GM18873 (cell line): ENCODE data around the gene PTPRQ.
"Not testable (repeated sequence)": the region's sequence is repeated elsewhere in the genome, so short reads cannot be mapped to it uniquely, and the experiment has no call there.

ENCODE experiments used
- ATAC-seq: cut with Tn5 transposase; IDR thresholded peaks from one replicate; pipeline ENCODE4 v1.9.1; 2021; ENCODE audit warnings: mild to moderate bottlenecking, moderate library complexity, moderate number of reproducible peaks; ENCODE audit not compliant: unreplicated experiment, low FRiP score

PTPRQ gene

GRCh38 chr12:80443974-80444666 lies at the start of gene PTPRQ:
TSS of gene PTPRQ (plus strand) at chr12:80444235. CDS start at chr12:80444346, 111 bp downstream.
- ATAC-seq = no peak

GRCh38 chr12:80400571-80400991 lies 43.5 kb upstream of the PTPRQ start:
- no peak for ATAC-seq

GRCh38 chr12:80401191-80401590 lies 42.8 kb upstream of the PTPRQ start:
- no peak for ATAC-seq

GRCh38 chr12:80404629-80405028 lies 39.4 kb upstream of the PTPRQ start:
- ATAC-seq = no peak

- no peak for ATAC-seq
Observed at GRCh38 chr12:80406253-80406652, 37.8 kb upstream of the PTPRQ start.

GRCh38 chr12:80411787-80412186 lies 32.2 kb upstream of the PTPRQ start:
- no peak for ATAC-seq

GRCh38 chr12:80412343-80412953 lies 31.6 kb upstream of the PTPRQ start:
- ATAC-seq = peak; percentile 72

GRCh38 chr12:80413462-80413861 lies 30.6 kb upstream of the PTPRQ start:
- ATAC-seq = no peak

- no peak for ATAC-seq
Observed at GRCh38 chr12:80415466-80415865, 28.6 kb upstream of the PTPRQ start.

- no peak for ATAC-seq
Observed at GRCh38 chr12:80419644-80420043, 24.4 kb upstream of the PTPRQ start.

GRCh38 chr12:80420075-80420474 lies 24.0 kb upstream of the PTPRQ start:
- ATAC-seq = no peak

- no peak for ATAC-seq
Observed at GRCh38 chr12:80422550-80422949, 21.5 kb upstream of the PTPRQ start.

GRCh38 chr12:80432061-80432460 lies 12.0 kb upstream of the PTPRQ start:
- no peak for ATAC-seq

- no peak for ATAC-seq
Observed at GRCh38 chr12:80441921-80442320, 2.1 kb upstream of the PTPRQ start.

- no peak for ATAC-seq
Observed at GRCh38 chr12:80442426-80443222, 1.4 kb upstream of the PTPRQ start.

- no peak for ATAC-seq
Observed at GRCh38 chr12:80445083-80445793, 1.2 kb downstream of the PTPRQ start.

GRCh38 chr12:80456513-80456912 lies 12.5 kb downstream of the PTPRQ start:
- no peak for ATAC-seq

- ATAC-seq = no peak
Observed at GRCh38 chr12:80460972-80461371, 16.9 kb downstream of the PTPRQ start.

- ATAC-seq = not testable (repeated sequence)
Observed at GRCh38 chr12:80461851-80462250, 17.8 kb downstream of the PTPRQ start.

- no peak for ATAC-seq
Observed at GRCh38 chr12:80469681-80470080, 25.6 kb downstream of the PTPRQ start.

- ATAC-seq = no peak
Observed at GRCh38 chr12:80470403-80470802, 26.4 kb downstream of the PTPRQ start.
